NCI-H524 (cell line): Measurements from ENCODE around the gene TIMP4.

ENCODE experiments used
- DNase-seq, 2 experiments: peaks; one replicate each; lab custom pipeline; 2025; lab: John Stamatoyannopoulos, UW

The TIMP4 gene

GRCh38 chr3:12147049-12147780 is 11.5 kb downstream of the TIMP4 start:
- no peak for DNase-seq

- no peak for DNase-seq
Measured at GRCh38 chr3:12143949-12144504, 14.7 kb downstream of the TIMP4 start.

- DNase-seq: no peak
Measured at GRCh38 chr3:12142476-12142875, 16.2 kb downstream of the TIMP4 start.

- no peak for DNase-seq
Measured at GRCh38 chr3:12141350-12141749, 17.4 kb downstream of the TIMP4 start.

- DNase-seq: peak in 1 of 2 experiments; percentile 35
Measured at GRCh38 chr3:12139111-12139511, 19.6 kb downstream of the TIMP4 start.

GRCh38 chr3:12138044-12138443 is 20.7 kb downstream of the TIMP4 start:
- DNase-seq: peak in 1 of 2 experiments; percentile 20

GRCh38 chr3:12136371-12136770 is 22.3 kb downstream of the TIMP4 start:
- DNase-seq: no peak

GRCh38 chr3:12135029-12135657 is 23.6 kb downstream of the TIMP4 start:
- peak; percentile 4 to 57 for DNase-seq

- peak; percentile 43 to 76 for DNase-seq
Measured at GRCh38 chr3:12132881-12133280, 25.8 kb downstream of the TIMP4 start.

GRCh38 chr3:12131351-12132090 is 27.2 kb downstream of the TIMP4 start:
- DNase-seq: no peak

- no peak for DNase-seq
Measured at GRCh38 chr3:12127391-12127790, 31.3 kb downstream of the TIMP4 start.

GRCh38 chr3:12125772-12126171 is 32.9 kb downstream of the TIMP4 start:
- DNase-seq: no peak

GRCh38 chr3:12121466-12121865 is 37.2 kb downstream of the TIMP4 start:
- no peak for DNase-seq

GRCh38 chr3:12120374-12121140 is 38.2 kb downstream of the TIMP4 start:
- DNase-seq: no peak

- DNase-seq: no peak
Measured at GRCh38 chr3:12117473-12117872, 41.2 kb downstream of the TIMP4 start.

GRCh38 chr3:12116870-12117269 is 41.8 kb downstream of the TIMP4 start:
- DNase-seq: no peak

- DNase-seq: no peak
Measured at GRCh38 chr3:12115849-12116248, 42.9 kb downstream of the TIMP4 start.

- no peak for DNase-seq
Measured at GRCh38 chr3:12115104-12115503, 43.6 kb downstream of the TIMP4 start.

- no peak for DNase-seq
Measured at GRCh38 chr3:12114251-12114650, 44.5 kb downstream of the TIMP4 start.

- DNase-seq: no peak
Measured at GRCh38 chr3:12107071-12107713, 51.5 kb downstream of the TIMP4 start.
